HG02642 (cell line): ENCODE measurements around the gene PCDHGB4.
"Not testable (repeated sequence)": the region's sequence is repeated elsewhere in the genome, so short reads cannot be mapped to it uniquely, and the experiment has no call there.

ENCODE experiments used
- ATAC-seq: cut with Tn5 transposase; IDR thresholded peaks from one replicate; pipeline ENCODE4 v1.9.1; 2021; ENCODE audit warnings: mild to moderate bottlenecking; ENCODE audit not compliant: unreplicated experiment, poor library complexity

PCDHGB4 gene

GRCh38 chr5:141422742-141423291 is 35.3 kb downstream of the PCDHGB4 start:
- ATAC-seq: no peak

- no peak for ATAC-seq
Measured at GRCh38 chr5:141427783-141428426, 40.4 kb downstream of the PCDHGB4 start.

- peak; percentile 83 for ATAC-seq
Measured at GRCh38 chr5:141430332-141431113, 43.0 kb downstream of the PCDHGB4 start, which contains the start of gene PCDHGA12. PCDHGA12 (plus strand) TSS chr5:141430507; CDS start chr5:141430760, 253 bp downstream.

- ATAC-seq: no peak
Measured at GRCh38 chr5:141431286-141431685, 43.8 kb downstream of the PCDHGB4 start.

GRCh38 chr5:141432308-141432707 is 44.8 kb downstream of the PCDHGB4 start:
- ATAC-seq: not testable (repeated sequence)

- not testable (repeated sequence) for ATAC-seq
Measured at GRCh38 chr5:141432726-141433125, 45.2 kb downstream of the PCDHGB4 start.

GRCh38 chr5:141434006-141434405 is 46.5 kb downstream of the PCDHGB4 start:
- ATAC-seq: no peak

- ATAC-seq: no peak
Measured at GRCh38 chr5:141437221-141437620, 49.7 kb downstream of the PCDHGB4 start.

GRCh38 chr5:141439411-141440141 is 52.1 kb downstream of the PCDHGB4 start:
- ATAC-seq: no peak
